Thymus (tissue), 14 donors: ENCODE results near the gene FCN3. TPM values are rescaled to one million over a fixed set of nuclear protein-coding genes. Genes with fewer than 3 reads are reported as not detected.

ENCODE experiments used
- DNase-seq, 9 donors: peaks; one replicate each; pipeline ENCODE4 v3.0.0-alpha.2; 2013; ENCODE audit warnings: low spot score in 9 of 9, low read depth in 6 of 9, missing footprints in 1 of 9
- H3K27ac ChIP-seq, 2 donors: one replicate each; pipeline ENCODE4 v1.5.1; 2013; ENCODE audit warnings: control low read depth in 1 of 2, low read depth in 1 of 2, low read length in 1 of 2, mild to moderate bottlenecking in 1 of 2, moderate library complexity in 1 of 2
- H3K27me3 ChIP-seq, 2 donors: one replicate each; pipeline ENCODE4 v1.5.1; 2013; ENCODE audit warnings: low read length in 1 of 2; ENCODE audit not compliant: control insufficient read depth in 2 of 2, insufficient read depth in 1 of 2
- H3K36me3 ChIP-seq, 2 donors: one replicate each; pipeline ENCODE4 v1.5.1; 2013; ENCODE audit warnings: low read length in 1 of 2, mild to moderate bottlenecking in 1 of 2, moderate library complexity in 1 of 2; ENCODE audit not compliant: control insufficient read depth in 2 of 2, insufficient read depth in 2 of 2
- H3K4me1 ChIP-seq, 2 donors: one replicate each; pipeline ENCODE4 v1.5.1; 2013; ENCODE audit warnings: low read length in 2 of 2; ENCODE audit not compliant: control insufficient read depth in 2 of 2, insufficient read depth in 2 of 2
- H3K4me3 ChIP-seq, 2 donors: one replicate each; pipeline ENCODE4 v1.5.1; 2013; ENCODE audit warnings: low read length in 2 of 2, control low read depth in 1 of 2, mild to moderate bottlenecking in 1 of 2
- H3K9me3 ChIP-seq, 2 donors: one replicate each; pipeline ENCODE4 v1.5.1; 2013; ENCODE audit warnings: low read length in 1 of 2, mild to moderate bottlenecking in 1 of 2; ENCODE audit not compliant: control insufficient read depth in 2 of 2, insufficient read depth in 1 of 2
- WGBS: extraction: QIAGEN DNeasy Blood & Tissue Kit; methylation state at CpG from one replicate; pipeline ENCODE4 v1.1.7; 2013; 5-methylcytosine and 5-hydroxymethylcytosine counted together
- long read RNA-seq, 10 donors: transcript quantifications; one replicate each; lab custom pipeline, GENCODE V29; 2026
- polyA plus RNA-seq: library from polyadenylated mRNA; stranded (reverse); fragments of 200-250 nt; gene quantifications from one replicate; pipeline ENCODE4 v1.2.3, GENCODE V29; 2013
- total RNA-seq: library from RNA; stranded (reverse); fragments of 120-200 nt; gene quantifications from one replicate; pipeline ENCODE4 v1.2.4, GENCODE V29; 2013
- donor health status: healthy.

FCN3 gene
- total RNA-seq: 0.47 TPM
- polyA plus RNA-seq: 10.7 TPM
- long read RNA-seq, donor 1: 0 reads
- long read RNA-seq, donor 2: 0 reads
- long read RNA-seq, donor 3: 0 reads
- long read RNA-seq, donor 4: 0 reads
- long read RNA-seq, donor 5: 0 reads
- long read RNA-seq, donor 6: 0 reads
- long read RNA-seq, donor 7: 0 reads
- long read RNA-seq, donor 8: 0 reads
- long read RNA-seq, donor 9: 0 reads
- long read RNA-seq, donor 10: 0 reads

- H3K4me1 ChIP-seq: peaks cover 0 to 1% of the 10 kb centered on the region in 2 donors
- 93% methylated on average over 4 of the region's 4 CpGs for WGBS
- no peaks in the 10 kb centered on the region for H3K9me3 ChIP-seq
- no peak for DNase-seq
- H3K27ac ChIP-seq: no peak within 1 kb of the TSS
- no peaks in the 10 kb centered on the region for H3K36me3 ChIP-seq
- no peak within 1 kb of the TSS for H3K4me3 ChIP-seq
- H3K27me3 ChIP-seq: peaks cover 0 to 2% of the 10 kb centered on the region in 2 donors
These were observed at the start of gene FCN3 for GRCh38 chr1:27374362-27375086. Gene FCN3, minus strand, starts transcription at chr1:27374824. Its CDS starts 6 bp downstream, at chr1:27374818.

GRCh38 chr1:27423709-27424108, 49.1 kb upstream of the FCN3 start:
- Histone ChIP-seq H3K36me3 (peaks cover 19 to 42% of the 10 kb centered on the region in 2 donors), H3K27me3 (no peaks in the 10 kb centered on the region), H3K4me1 (peaks cover 16 to 50% of the 10 kb centered on the region in 2 donors), H3K9me3 (no peaks in the 10 kb centered on the region), H3K27ac (no peak overlapping the region), H3K4me3 (no peak overlapping the region)
- WGBS: 95% methylated on average over 4 of the region's 4 CpGs
- no peak for DNase-seq

- Histone ChIP-seq H3K27me3 (no peaks in the 10 kb centered on the region), H3K27ac (peak overlapping the region in 1 of 2 donors; percentile 84), H3K36me3 (peaks cover 49 to 59% of the 10 kb centered on the region in 2 donors), H3K9me3 (no peaks in the 10 kb centered on the region), H3K4me1 (peaks cover 0 to 53% of the 10 kb centered on the region in 2 donors), H3K4me3 (no peak overlapping the region)
- DNase-seq: no peak
- WGBS: 91% methylated on average over 14 of the region's 14 CpGs
These were observed 43.9 kb upstream of the FCN3 start for GRCh38 chr1:27418326-27419185.

- H3K36me3 ChIP-seq: peaks cover 58 to 67% of the 10 kb centered on the region in 2 donors
- H3K4me1 ChIP-seq: peaks cover 0 to 52% of the 10 kb centered on the region in 2 donors
- H3K27ac ChIP-seq: peak overlapping the region; percentile 60 to 84
- no peak overlapping the region for H3K4me3 ChIP-seq
- no peak for DNase-seq
- WGBS: 95% methylated on average over 3 of the region's 3 CpGs
- H3K27me3 ChIP-seq: no peaks in the 10 kb centered on the region
- H3K9me3 ChIP-seq: no peaks in the 10 kb centered on the region
These were observed 43.1 kb upstream of the FCN3 start for GRCh38 chr1:27417713-27418112.

- Histone ChIP-seq H3K4me3 (no peak overlapping the region), H3K9me3 (no peaks in the 10 kb centered on the region), H3K27me3 (no peaks in the 10 kb centered on the region), H3K36me3 (peaks cover 67 to 78% of the 10 kb centered on the region in 2 donors), H3K27ac (peak overlapping the region in 1 of 2 donors; percentile 18), H3K4me1 (peaks cover 0 to 45% of the 10 kb centered on the region in 2 donors)
- peak in 5 of 9 donors; percentile 63 to 86 (median 73) for DNase-seq
- WGBS: 64% methylated on average over 3 of the region's 3 CpGs
These were observed 41.9 kb upstream of the FCN3 start for GRCh38 chr1:27416387-27417111.

- Histone ChIP-seq H3K9me3 (no peaks in the 10 kb centered on the region), H3K4me1 (peaks cover 0 to 35% of the 10 kb centered on the region in 2 donors), H3K27ac (peak overlapping the region in 1 of 2 donors; percentile 15), H3K4me3 (no peak overlapping the region), H3K27me3 (no peaks in the 10 kb centered on the region), H3K36me3 (peaks cover 85 to 97% of the 10 kb centered on the region in 2 donors)
- WGBS: 97% methylated on average over 1 of the region's 1 CpG
- DNase-seq: no peak
These were observed 39.5 kb upstream of the FCN3 start for GRCh38 chr1:27414091-27414490.

- Histone ChIP-seq H3K4me1 (peaks cover 0 to 27% of the 10 kb centered on the region in 2 donors), H3K27me3 (no peaks in the 10 kb centered on the region), H3K9me3 (no peaks in the 10 kb centered on the region), H3K4me3 (no peak overlapping the region), H3K36me3 (peaks cover 86 to 97% of the 10 kb centered on the region in 2 donors), H3K27ac (peak overlapping the region in 1 of 2 donors; percentile 42)
- 93% methylated on average over 4 of the region's 4 CpGs for WGBS
- DNase-seq: no peak
These were observed 38.4 kb upstream of the FCN3 start for GRCh38 chr1:27413004-27413403.

- Histone ChIP-seq H3K4me3 (no peak overlapping the region), H3K4me1 (peaks cover 0 to 27% of the 10 kb centered on the region in 2 donors), H3K36me3 (peaks cover 87 to 97% of the 10 kb centered on the region in 2 donors), H3K27ac (peak overlapping the region in 1 of 2 donors; percentile 18), H3K9me3 (no peaks in the 10 kb centered on the region), H3K27me3 (no peaks in the 10 kb centered on the region)
- WGBS: 96% methylated on average over 4 of the region's 4 CpGs
- no peak for DNase-seq
These were observed 37.9 kb upstream of the FCN3 start for GRCh38 chr1:27412502-27412901.
